IMR-90 (cell line): ENCODE data around the gene FAM20C. TPM values are rescaled to one million over a fixed set of nuclear protein-coding genes. Genes with fewer than 3 reads are reported as not detected.

Experiments
- ATAC-seq: fragments of 200-7000 bp; cut with Tn5 transposase; 2 replicates; pipeline ENCODE4 v1.9.1; 2020; ENCODE audit warnings: low read depth, mild to moderate bottlenecking, moderate library complexity
- BruUV-seq: library from RNA; stranded (reverse); fragments of 400-500 nt; replicated peaks from 2 replicates; lab custom pipeline; 2021; lab: Mats Ljungman, UMichigan
- CTCF ChIA-PET: fragments of 300-600 bp; formaldehyde crosslinking; extraction: SDS; loops from one replicate; lab custom pipeline; 2021; ENCODE audit warnings: antibody characterized with exemption; lab: Yijun Ruan, JAX
- POLR2A ChIA-PET: fragments of 300-600 bp; sonication (Branson Sonifier 250); formaldehyde crosslinking; loops from one replicate; lab custom pipeline; 2022; ENCODE audit warnings: antibody characterized with exemption; ENCODE audit not compliant: unreplicated experiment; lab: Charles Lee
- DNase-seq: peaks from one replicate; pipeline ENCODE4 v3.0.0; 2013
- H2AFZ ChIP-seq: replicated peaks from 2 replicates; pipeline ENCODE3; 2013; ENCODE audit warnings: low read length, mild to moderate bottlenecking; ENCODE audit not compliant: poor library complexity
- H2AK5ac ChIP-seq: 2 replicates; pipeline ENCODE4 v1.6.1; 2013; ENCODE audit warnings: low read depth, low read length, inconsistent platforms
- H2AK9ac ChIP-seq: replicated peaks from 2 replicates; pipeline ENCODE3; 2013; ENCODE audit warnings: mild to moderate bottlenecking, low read depth, low read length, moderate library complexity; ENCODE audit not compliant: poor library complexity
- H2BK120ac ChIP-seq: 2 replicates; pipeline ENCODE4 v1.6.1; 2013; ENCODE audit warnings: low read depth, low read length, inconsistent platforms
- H2BK15ac ChIP-seq: 3 replicates; pipeline ENCODE4 v1.6.1; 2013; ENCODE audit warnings: low read depth, low read length, inconsistent platforms
- H2BK20ac ChIP-seq: 2 replicates; pipeline ENCODE4 v1.6.1; 2013; ENCODE audit warnings: low read depth, mild to moderate bottlenecking, inconsistent platforms, low read length, moderate library complexity
- H2BK5ac ChIP-seq: 2 replicates; pipeline ENCODE4 v1.6.1; 2013; ENCODE audit warnings: mild to moderate bottlenecking, low read depth, low read length, inconsistent platforms; ENCODE audit not compliant: poor library complexity, severe bottlenecking
- H3K14ac ChIP-seq: replicated peaks from 2 replicates; pipeline ENCODE4 v1.6.1; 2013; ENCODE audit warnings: low read depth, low read length, inconsistent platforms
- H3K18ac ChIP-seq: 2 replicates; pipeline ENCODE4 v1.6.1; 2013; ENCODE audit warnings: low read depth, low read length, control low read depth
- H3K23ac ChIP-seq: 2 replicates; pipeline ENCODE4 v1.6.1; 2013; ENCODE audit warnings: low read depth, low read length, inconsistent platforms
- H3K27ac ChIP-seq: 2 replicates; pipeline ENCODE4 v1.5.1; 2013; ENCODE audit warnings: mild to moderate bottlenecking, control low read depth, low read length; ENCODE audit not compliant: insufficient read depth
- H3K27me3 ChIP-seq: 2 replicates; pipeline ENCODE4 v1.6.1; 2013; ENCODE audit warnings: low read length; ENCODE audit not compliant: control insufficient read depth, insufficient read depth
- H3K36me3 ChIP-seq: 2 replicates; pipeline ENCODE4 v1.6.1; 2013; ENCODE audit warnings: low read length, mixed read lengths; ENCODE audit not compliant: control insufficient read depth, insufficient read depth
- H3K4ac ChIP-seq: 2 replicates; pipeline ENCODE4 v1.6.1; 2013; ENCODE audit warnings: low read depth, low read length, inconsistent platforms
- H3K4me1 ChIP-seq: 2 replicates; pipeline ENCODE4 v1.6.1; 2013; ENCODE audit warnings: low read length, mixed read lengths; ENCODE audit not compliant: control insufficient read depth, insufficient read depth
- H3K4me2 ChIP-seq: 2 replicates; pipeline ENCODE4 v1.6.1; 2013; ENCODE audit warnings: low read depth, mild to moderate bottlenecking, control low read depth, low read length, moderate library complexity
- H3K4me3 ChIP-seq: 2 replicates; pipeline ENCODE4 v1.5.1; 2013; ENCODE audit warnings: low read depth, mild to moderate bottlenecking, control low read depth, low read length, moderate library complexity; ENCODE audit not compliant: insufficient read depth
- H3K56ac ChIP-seq: 2 replicates; pipeline ENCODE4 v1.6.1; 2013; ENCODE audit warnings: low read length, inconsistent platforms; ENCODE audit not compliant: insufficient read depth; ENCODE audit errors: extremely low read depth
- H3K79me1 ChIP-seq, 2 experiments: 2 replicates each; pipeline ENCODE4 v1.6.1; 2013; ENCODE audit warnings: low read length in 2 of 2, inconsistent platforms in 1 of 2, low read depth in 1 of 2
- H3K9ac ChIP-seq: 2 replicates; pipeline ENCODE4 v1.6.1; 2013; ENCODE audit warnings: low read depth, low read length, control low read depth
- H3K9me1 ChIP-seq: 2 replicates; pipeline ENCODE4 v1.6.1; 2013; ENCODE audit warnings: low read length, inconsistent platforms; ENCODE audit not compliant: insufficient read depth
- H3K9me3 ChIP-seq: 2 replicates; pipeline ENCODE4 v1.6.1; 2013; ENCODE audit warnings: low read length; ENCODE audit not compliant: control insufficient read depth, insufficient read depth
- H4K20me1 ChIP-seq: 2 replicates; pipeline ENCODE4 v1.6.1; 2013; ENCODE audit warnings: low read length, inconsistent platforms; ENCODE audit not compliant: insufficient read depth
- H4K5ac ChIP-seq: 2 replicates; pipeline ENCODE4 v1.6.1; 2013; ENCODE audit warnings: mild to moderate bottlenecking, low read depth, low read length, control low read depth
- H4K8ac ChIP-seq, 2 experiments: 2 replicates each; pipeline ENCODE4 v1.6.1; 2013; ENCODE audit warnings: low read depth in 2 of 2, low read length in 2 of 2, control low read depth in 1 of 2, inconsistent platforms in 1 of 2
- H4K91ac ChIP-seq: 2 replicates; pipeline ENCODE4 v1.6.1; 2013; ENCODE audit warnings: low read depth, low read length, inconsistent platforms; ENCODE audit not compliant: insufficient read depth
- CEBPB ChIP-seq: IDR thresholded peaks from 2 replicates; pipeline ENCODE4 v1.6.1; 2012; ENCODE audit warnings: low read depth, low read length, improper control_type of control experiment
- CHD1 ChIP-seq: IDR thresholded peaks from 2 replicates; pipeline ENCODE4 v1.6.1; 2012; ENCODE audit warnings: low read depth, low read length, improper control_type of control experiment
- FOS ChIP-seq: fragments of 150-350 bp; IDR thresholded peaks from 2 replicates; pipeline ENCODE4 v1.6.1; 2016; ENCODE audit warnings: low read depth, low read length
- MAFK ChIP-seq: IDR thresholded peaks from 2 replicates; pipeline ENCODE4 v1.6.1; 2012; ENCODE audit warnings: low read depth, low read length, improper control_type of control experiment
- MAZ ChIP-seq: IDR thresholded peaks from 2 replicates; pipeline ENCODE4 v1.6.1; 2012; ENCODE audit warnings: low read depth, mild to moderate bottlenecking, low read length, improper control_type of control experiment, moderate library complexity, borderline replicate concordance
- MXI1 ChIP-seq: IDR thresholded peaks from 2 replicates; pipeline ENCODE4 v1.6.1; 2012; ENCODE audit warnings: low read depth, mild to moderate bottlenecking, low read length, moderate library complexity, borderline replicate concordance
- POLR2A ChIP-seq: IDR thresholded peaks from 2 replicates; pipeline ENCODE4 v1.6.1; 2012; ENCODE audit warnings: mild to moderate bottlenecking, low read depth, low read length
- RAD21 ChIP-seq: IDR thresholded peaks from 2 replicates; pipeline ENCODE4 v1.6.1; 2012; ENCODE audit warnings: low read length, improper control_type of control experiment
- RCOR1 ChIP-seq: IDR thresholded peaks from 2 replicates; pipeline ENCODE4 v1.6.1; 2012; ENCODE audit warnings: mild to moderate bottlenecking, low read length, improper control_type of control experiment; ENCODE audit not compliant: insufficient replicate concordance
- SMC3 ChIP-seq: fragments of 150-350 bp; IDR thresholded peaks from 2 replicates; pipeline ENCODE4 v1.6.1; 2016; ENCODE audit warnings: low read depth, mild to moderate bottlenecking, antibody characterized with exemption, low read length, moderate library complexity
- USF2 ChIP-seq: fragments of 150-350 bp; IDR thresholded peaks from 2 replicates; pipeline ENCODE4 v1.6.1; 2017; ENCODE audit warnings: mild to moderate bottlenecking, antibody characterized with exemption, low read length, low read depth
- WGBS, 2 experiments: methylation state at CpG; one replicate each; pipeline versions ENCODE4 v1.1.5 to v1.1.7; 2013; ENCODE audit warnings: missing lambda C conversion rate in 2 of 2; ENCODE audit not compliant: insufficient read length in 1 of 2; ENCODE audit errors: extremely low coverage in 2 of 2; 5-methylcytosine and 5-hydroxymethylcytosine counted together
- dilution Hi-C: fragments of 300-500 bp; cut with HindIII; formaldehyde crosslinking; loops from one replicate; pipeline ENCODE4 v1.14.3; 2018; ENCODE audit warnings: low sequenced_read_pairs; ENCODE audit not compliant: unreplicated experiment
- in situ Hi-C: fragments of 300-500 bp; cut with MboI; formaldehyde crosslinking; loops from 3 replicates; pipeline ENCODE4 v1.14.3; 2019; ENCODE audit warnings: low sequenced_read_pairs, inconsistent platforms, mixed read lengths
- intact Hi-C: fragments of 100-400 bp; cut with micrococcal nuclease; formaldehyde crosslinking; loops from 2 replicates; pipeline ENCODE4 v1.10.0; 2022
- polyA plus RNA-seq, 3 experiments: library from polyadenylated mRNA; depleted of rRNA; stranded (reverse); fragments of >200 nt; gene quantifications; 2 replicates each; pipeline ENCODE4 v1.2.3, GENCODE V29; 2012; ENCODE audit warnings: low replicate concordance in 1 of 3
- total RNA-seq: library from RNA; depleted of rRNA; stranded (reverse); fragments of >200 nt; gene quantifications from 2 replicates; pipeline ENCODE4 v1.2.3, GENCODE V29; 2012

FAM20C gene
- total and polyA plus RNA-seq, 2 of the 4 experiments (the other 2 are of a cell fraction): 7.7 to 36.6 TPM

- CTCF ChIA-PET: no interaction called here
- dilution Hi-C loops (no loop called here), intact Hi-C loops (no loop called here), in situ Hi-C loops (no loop called here)
- Histone ChIP-seq H3K56ac (no peak overlapping the region), H2AK9ac (no peak overlapping the region), H3K9me1 (no peaks in the 10 kb centered on the region), H3K4me1 (peaks cover 1% of the 10 kb centered on the region; the same call in 1 of the 2 replicates), H3K9me3 (no peaks in the 10 kb centered on the region), H3K4ac (no peak overlapping the region), H3K4me2 (no peak overlapping the region), H4K5ac (no peak overlapping the region), H3K18ac (no peak overlapping the region), H3K9ac (no peak overlapping the region), H3K23ac (no peak overlapping the region), H4K20me1 (no peaks in the 10 kb centered on the region), H3K36me3 (no peaks in the 10 kb centered on the region), H2BK120ac (no peak overlapping the region), H3K27ac (no peak overlapping the region), H2AFZ (no peak overlapping the region), H4K91ac (no peak overlapping the region), H2BK15ac (no peak overlapping the region), H2BK5ac (no peak overlapping the region), H3K79me1 (no peaks in the 10 kb centered on the region), H3K27me3 (peaks cover 34% of the 10 kb centered on the region), H2AK5ac (no peak overlapping the region; the same call in 1 of the 2 replicates), H2BK20ac (no peak overlapping the region), H3K4me3 (no peak overlapping the region), H4K8ac (no peak overlapping the region), H3K14ac (no peak overlapping the region)
- no peak for TF ChIP-seq FOS
- no peak for TF ChIP-seq RCOR1
- TF ChIP-seq MXI1: no peak
- TF ChIP-seq MAZ: no peak
- no peak for TF ChIP-seq MAFK
- no peak for TF ChIP-seq POLR2A
- no peak for TF ChIP-seq SMC3
- TF ChIP-seq USF2: no peak
- no peak for TF ChIP-seq CHD1
- TF ChIP-seq CEBPB: no peak
- TF ChIP-seq RAD21: no peak
- BruUV-seq: no TSS peak
- WGBS, 2 experiments: 96% methylated on average over 13 of the region's 27 CpGs; no CpG with 5 or more reads in 1 of the 2 experiments
- no peak for ATAC-seq
- DNase-seq: no peak
- POLR2A ChIA-PET: no interaction called here
These were observed 31.2 kb upstream of the FAM20C start for GRCh38 chr7:160958-161725.
